H1 (cell line): Measurements from ENCODE around the gene CALD1. TPM values are rescaled to one million over a fixed set of nuclear protein-coding genes. Genes with fewer than 3 reads are reported as not detected.

Experiments
- CTCF ChIA-PET: fragments of 300-600 bp; sonication (Branson Sonifier 250); formaldehyde crosslinking; loops from one replicate; lab custom pipeline; 2021; ENCODE audit not compliant: partially characterized antibody; lab: Charles Lee
- POLR2A ChIA-PET: fragments of 300-600 bp; sonication (Branson Sonifier 250); formaldehyde crosslinking; loops from one replicate; lab custom pipeline; 2021; ENCODE audit warnings: inconsistent platforms; ENCODE audit not compliant: partially characterized antibody; lab: Charles Lee
- DNase-seq, 2 experiments: peaks; one replicate each; pipeline versions ENCODE4 v3.0.0 to v3.0.0-alpha.2; 2010 to 2022; ENCODE audit warnings: low spot score in 2 of 2, low read depth in 1 of 2, mixed read lengths in 1 of 2
- FAIRE-seq: peaks from 2 replicates; lab custom pipeline; 2011; peaks lifted over from hg19 to GRCh38; lab: Jason Lieb, UNC
- H2AFZ ChIP-seq: 2 replicates; pipeline ENCODE4 v1.8.1; 2012; ENCODE audit warnings: low read length, inconsistent platforms
- H2AK5ac ChIP-seq: 2 replicates; pipeline ENCODE4 v1.6.1; 2013; ENCODE audit warnings: low read depth, low read length
- H2BK120ac ChIP-seq: replicated peaks from 2 replicates; pipeline ENCODE3; 2013; ENCODE audit warnings: low read depth, low read length, inconsistent platforms
- H2BK12ac ChIP-seq: 2 replicates; pipeline ENCODE4 v1.6.1; 2013; ENCODE audit warnings: low read depth, low read length
- H2BK15ac ChIP-seq: 2 replicates; pipeline ENCODE4 v1.6.1; 2013; ENCODE audit warnings: low read length
- H2BK20ac ChIP-seq: 2 replicates; pipeline ENCODE4 v1.6.1; 2013; ENCODE audit warnings: low read length
- H2BK5ac ChIP-seq: 2 replicates; pipeline ENCODE4 v1.6.1; 2013; ENCODE audit warnings: low read depth, low read length
- H3K14ac ChIP-seq: 2 replicates; pipeline ENCODE4 v1.6.1; 2013; ENCODE audit warnings: inconsistent platforms; ENCODE audit not compliant: insufficient read length
- H3K18ac ChIP-seq: 2 replicates; pipeline ENCODE4 v1.6.1; 2013; ENCODE audit warnings: low read length; ENCODE audit errors: extremely low read depth
- H3K23ac ChIP-seq: 2 replicates; pipeline ENCODE4 v1.6.1; 2013; ENCODE audit warnings: inconsistent platforms; ENCODE audit not compliant: insufficient read length
- H3K23me2 ChIP-seq: 2 replicates; pipeline ENCODE4 v1.6.1; 2013; ENCODE audit warnings: low read depth, low read length
- H3K27ac ChIP-seq: 2 replicates; pipeline ENCODE4 v1.6.1; 2011; ENCODE audit warnings: low read depth, low read length, inconsistent platforms
- H3K27me3 ChIP-seq, 4 experiments: replicated peaks in 1 of 4; 1 replicate in 1 of 4; 2 replicates in 3 of 4; pipeline versions ENCODE4 v1.6.1 to v1.8.1; 2011 to 2013; ENCODE audit warnings: low read length in 3 of 4, mild to moderate bottlenecking in 3 of 4, inconsistent platforms in 2 of 4, mixed read lengths in 2 of 4, moderate library complexity in 1 of 4; ENCODE audit not compliant: control insufficient read depth in 3 of 4, insufficient read depth in 3 of 4; ENCODE audit errors: extremely low read depth in 1 of 4
- H3K36me3 ChIP-seq, 4 experiments: 2 replicates each; pipeline versions ENCODE4 v1.6.1 to v1.8.1; 2011 to 2013; ENCODE audit warnings: mild to moderate bottlenecking in 4 of 4, low read length in 3 of 4, moderate library complexity in 2 of 4, control low read depth in 1 of 4, inconsistent platforms in 1 of 4; ENCODE audit not compliant: insufficient read depth in 4 of 4, control insufficient read depth in 2 of 4
- H3K4ac ChIP-seq: replicated peaks from 2 replicates; pipeline ENCODE3; 2013; ENCODE audit warnings: low read length, low read depth, mixed read lengths, inconsistent platforms; ENCODE audit not compliant: insufficient read length
- H3K4me1 ChIP-seq, 4 experiments: replicated peaks in 1 of 4; 1 replicate in 1 of 4; 2 replicates in 3 of 4; pipeline versions ENCODE4 v1.6.1 to v1.8.1; 2011 to 2013; ENCODE audit warnings: low read length in 3 of 4, inconsistent platforms in 2 of 4, mixed read lengths in 1 of 4; ENCODE audit not compliant: insufficient read depth in 4 of 4, control insufficient read depth in 3 of 4
- H3K4me2 ChIP-seq, 2 experiments: 2 replicates each; pipeline versions ENCODE4 v1.6.1 to v1.8.1; 2011 to 2013; ENCODE audit warnings: low read depth in 2 of 2, low read length in 2 of 2, control low read depth in 1 of 2, inconsistent platforms in 1 of 2, mild to moderate bottlenecking in 1 of 2; ENCODE audit not compliant: insufficient read depth in 1 of 2
- H3K4me3 ChIP-seq, 4 experiments: fragments of 200-600, 300-600 bp in 1 of 4; sonication (generic), shearing (Covaris generic), sonication (Bioruptor Twin) in 1 of 4; 2 replicates each; pipeline versions ENCODE4 v1.5.1 to v1.8.1; 2011 to 2016; ENCODE audit warnings: low read length in 4 of 4, low read depth in 3 of 4, control low read depth in 2 of 4, inconsistent platforms in 2 of 4, mild to moderate bottlenecking in 2 of 4, mixed read lengths in 1 of 4, moderate library complexity in 1 of 4; ENCODE audit not compliant: insufficient read depth in 2 of 4; ENCODE audit errors: extremely low read depth in 1 of 4
- H3K56ac ChIP-seq: replicated peaks from 2 replicates; pipeline ENCODE3; 2013; ENCODE audit warnings: low read depth, mild to moderate bottlenecking, mixed read lengths, low read length, inconsistent platforms; ENCODE audit not compliant: insufficient read length
- H3K79me1 ChIP-seq: 2 replicates; pipeline ENCODE4 v1.6.1; 2013; ENCODE audit warnings: low read depth, low read length, control low read depth
- H3K79me2 ChIP-seq, 2 experiments: 2 replicates each; pipeline versions ENCODE4 v1.6.1 to v1.8.1; 2012 to 2013; ENCODE audit warnings: low read length in 2 of 2, mild to moderate bottlenecking in 2 of 2, inconsistent platforms in 1 of 2; ENCODE audit not compliant: insufficient read depth in 2 of 2, control insufficient read depth in 1 of 2
- H3K9ac ChIP-seq, 4 experiments: replicated peaks in 1 of 4; 1 replicate in 1 of 4; 2 replicates in 3 of 4; pipeline versions ENCODE4 v1.6.1 to v1.8.1; 2011 to 2013; ENCODE audit warnings: low read depth in 3 of 4, low read length in 3 of 4, control low read depth in 2 of 4, mild to moderate bottlenecking in 2 of 4, moderate library complexity in 2 of 4, inconsistent platforms in 1 of 4; ENCODE audit errors: extremely low read depth in 1 of 4
- H3K9me3 ChIP-seq, 2 experiments: 2 replicates each; pipeline versions ENCODE4 v1.6.1 to v1.8.1; 2012 to 2013; ENCODE audit warnings: mild to moderate bottlenecking in 2 of 2, moderate library complexity in 2 of 2, control low read depth in 1 of 2, inconsistent platforms in 1 of 2, low read depth in 1 of 2, low read length in 1 of 2, mixed read lengths in 1 of 2; ENCODE audit not compliant: insufficient read depth in 2 of 2
- H4K20me1 ChIP-seq, 2 experiments: replicated peaks in 1 of 2; 2 replicates each; pipeline versions ENCODE3 to v1.8.1; 2011 to 2013; ENCODE audit warnings: inconsistent platforms in 2 of 2, low read length in 2 of 2, mild to moderate bottlenecking in 1 of 2; ENCODE audit not compliant: insufficient read depth in 2 of 2, control insufficient read depth in 1 of 2
- H4K5ac ChIP-seq: 2 replicates; pipeline ENCODE4 v1.6.1; 2013; ENCODE audit warnings: low read length, low read depth, mixed read lengths, inconsistent platforms; ENCODE audit not compliant: insufficient read length
- H4K8ac ChIP-seq: 2 replicates; pipeline ENCODE4 v1.8.0; 2013; ENCODE audit warnings: mild to moderate bottlenecking, moderate library complexity, low read length, inconsistent platforms; ENCODE audit not compliant: insufficient read depth; ENCODE audit errors: extremely low read depth
- H4K91ac ChIP-seq: replicated peaks from 2 replicates; pipeline ENCODE3; 2013; ENCODE audit warnings: low read length, mixed read lengths, inconsistent platforms; ENCODE audit not compliant: insufficient read length
- CTBP2 ChIP-seq: IDR thresholded peaks from 2 replicates; pipeline ENCODE4 v1.7.0; 2011; ENCODE audit warnings: borderline replicate concordance, mild to moderate bottlenecking, moderate library complexity, mixed read lengths, low read length; ENCODE audit not compliant: insufficient read depth, insufficient read length
- SUZ12 ChIP-seq: fragments of 200-600 bp; sonication (generic); IDR thresholded peaks from 2 replicates; pipeline ENCODE4 v1.6.1; 2012; ENCODE audit warnings: mild to moderate bottlenecking, inconsistent platforms, low read length, moderate library complexity, mixed read lengths
- TAF1 ChIP-seq: IDR thresholded peaks from 2 replicates; pipeline ENCODE4 v1.6.1; 2011; ENCODE audit warnings: mild to moderate bottlenecking, low read depth, low read length
- WGBS, 2 experiments: shearing (Covaris generic) in 1 of 2; methylation state at CpG; one replicate each; pipeline versions ENCODE4 v1.1.6 to v1.1.7; 2013 to 2015; ENCODE audit warnings: low lambda C conversion rate in 2 of 2, mixed read lengths in 2 of 2, inconsistent platforms in 1 of 2, low coverage in 1 of 2, missing lambda C conversion rate in 1 of 2; ENCODE audit not compliant: insufficient replicate concordance in 2 of 2, insufficient coverage in 1 of 2, insufficient read length in 1 of 2; ENCODE audit errors: extremely low coverage in 1 of 2, missing lambda C conversion rate in 1 of 2; 5-methylcytosine and 5-hydroxymethylcytosine counted together
- polyA plus RNA-seq, 7 experiments: library from polyadenylated mRNA; depleted of rRNA in 3 of 7; stranded (reverse) in 5 of 7; unstranded in 2 of 7; fragments of >200 nt in 5 of 7; fragments of 200-250 nt in 2 of 7; gene quantifications; 1 replicate in 5 of 7; 2 replicates in 1 of 7; 4 replicates in 1 of 7; pipeline versions ENCODE4 v1.2.1 to v1.2.3, GENCODE V29; 2011 to 2013; ENCODE audit warnings: missing spikeins in 2 of 7, mixed read lengths in 2 of 7
- total RNA-seq: library from RNA; stranded (reverse); fragmentation: NEBNext Ultra II Directional; extraction: Animal tissue kit (Norgen Biotek cat#: 25700); gene quantifications from 2 replicates; pipeline ENCODE4 v1.2.1, GENCODE V29; 2021

CALD1 gene
- total and polyA plus RNA-seq, 2 of the 8 experiments (the other 6 are each of a cell fraction or from before 2014, with no cell fraction given): 34.3 to 177 TPM

DNA sequence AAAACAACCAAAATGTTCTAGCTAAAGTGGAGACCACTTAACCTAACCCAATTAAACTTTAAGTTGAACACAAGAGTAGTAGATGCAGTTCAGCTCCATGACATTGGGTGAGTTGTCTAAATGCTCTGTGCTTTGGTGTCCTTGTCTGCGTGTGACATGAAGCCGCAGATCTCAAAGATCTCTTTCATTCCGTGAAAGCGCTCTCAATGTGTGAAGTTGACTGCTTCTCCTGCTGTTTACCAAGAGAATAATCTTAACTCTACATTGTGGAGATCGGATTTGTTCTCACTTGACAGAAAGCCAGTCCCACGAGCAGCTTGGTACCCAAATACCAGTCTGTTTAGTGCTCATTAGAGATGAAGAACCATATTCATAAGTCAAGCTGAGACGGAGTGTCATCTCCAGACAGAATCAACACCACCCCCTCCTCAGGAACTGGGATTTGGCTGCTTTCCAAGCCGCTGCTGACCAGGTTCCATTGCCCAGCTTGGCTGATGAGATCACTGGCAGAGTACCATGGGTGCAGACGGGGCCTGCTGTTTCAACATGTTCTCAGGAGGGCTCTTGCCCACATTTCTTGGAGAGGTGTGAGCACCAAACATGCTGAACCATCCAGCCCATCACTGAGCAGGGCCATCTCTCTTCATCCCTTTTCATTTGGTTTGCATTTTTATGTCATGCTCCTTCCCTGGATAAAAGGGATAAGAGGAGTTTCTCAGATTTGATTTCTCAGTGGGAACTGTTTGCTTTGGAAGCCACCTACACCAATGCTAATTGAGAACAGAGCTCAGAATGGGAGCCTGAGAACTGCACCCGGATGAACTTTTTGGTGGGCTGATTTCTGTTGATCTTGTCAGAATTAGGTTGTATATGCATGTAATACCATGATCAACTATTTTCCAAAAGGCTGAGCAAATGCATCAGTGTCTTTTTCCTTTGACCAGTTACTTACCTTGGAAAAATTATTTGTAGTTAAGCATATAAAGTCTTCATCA is 111.1 kb downstream of the CALD1 start:
- Histone ChIP-seq H2BK120ac (no peak overlapping the region), H3K79me1 (peaks cover 4% of the 10 kb centered on the region), H3K4me1 (peaks cover 0 to 11% (median 6%) of the 10 kb centered on the region in 4 experiments; a peak in 5 of 7 replicates), H3K4ac (no peak overlapping the region), H4K91ac (no peak overlapping the region), H3K27me3 (no peaks in the 10 kb centered on the region), H4K20me1 (peaks cover 0 to 4% of the 10 kb centered on the region in 2 experiments), H3K18ac (no peak overlapping the region), H2AK5ac (no peak overlapping the region; the same call in 1 of the 2 replicates), H3K56ac (no peak overlapping the region), H3K4me2 (peak overlapping the region; percentile 81 to 98), H3K23me2 (peaks cover 3% of the 10 kb centered on the region; the same call in 1 of the 2 replicates), H2BK12ac (peak overlapping the region; percentile 46; the same call in 1 of the 2 replicates), H3K27ac (no peak overlapping the region), H3K4me3 (peak overlapping the region; percentile 76 to 95 (median 80); a peak in 5 of 8 replicates), H4K5ac (no peak overlapping the region), H2AFZ (peak overlapping the region; percentile 18; the same call in 1 of the 2 replicates), H2BK5ac (no peak overlapping the region; the same call in 1 of the 2 replicates), H3K14ac (no peak overlapping the region), H3K79me2 (peaks cover 4 to 38% of the 10 kb centered on the region in 2 experiments; a peak in 3 of 4 replicates), H2BK20ac (no peak overlapping the region), H4K8ac (no peak overlapping the region), H3K9ac (no peak overlapping the region), H2BK15ac (no peak overlapping the region), H3K9me3 (no peaks in the 10 kb centered on the region), H3K36me3 (peaks cover 0 to 1% (median 0%) of the 10 kb centered on the region in 4 experiments; a peak in 1 of 8 replicates), H3K23ac (no peak overlapping the region)
- DNase-seq: no peak
- ChIA-PET CTCF (interaction anchor here (0.5 to 1.4 kb wide), 6 partner anchors 13 to 261 kb away, joined by 3 to 4 read pairs (median 3); no protein-coding TSS in a partner anchor), POLR2A (interaction anchor here (0.7 to 2.6 kb wide), 7 partner anchors 9 to 242 kb away, joined by 3 to 7 read pairs (median 4); no protein-coding TSS in a partner anchor)
- WGBS, 2 experiments: 91% methylated on average over 10 of the region's 10 CpGs; no CpG with 5 or more reads in 1 of the 2 experiments
- FAIRE-seq: no peak
- TF ChIP-seq SUZ12 (no peak), TAF1 (no peak), CTBP2 (no peak)
